HG02938 (cell line): ENCODE results near the gene RASGEF1C.

ENCODE experiments used
- ATAC-seq: cut with Tn5 transposase; IDR thresholded peaks from one replicate; pipeline ENCODE4 v1.9.1; 2021; ENCODE audit warnings: mild to moderate bottlenecking, moderate library complexity; ENCODE audit not compliant: unreplicated experiment

The RASGEF1C gene

DNA sequence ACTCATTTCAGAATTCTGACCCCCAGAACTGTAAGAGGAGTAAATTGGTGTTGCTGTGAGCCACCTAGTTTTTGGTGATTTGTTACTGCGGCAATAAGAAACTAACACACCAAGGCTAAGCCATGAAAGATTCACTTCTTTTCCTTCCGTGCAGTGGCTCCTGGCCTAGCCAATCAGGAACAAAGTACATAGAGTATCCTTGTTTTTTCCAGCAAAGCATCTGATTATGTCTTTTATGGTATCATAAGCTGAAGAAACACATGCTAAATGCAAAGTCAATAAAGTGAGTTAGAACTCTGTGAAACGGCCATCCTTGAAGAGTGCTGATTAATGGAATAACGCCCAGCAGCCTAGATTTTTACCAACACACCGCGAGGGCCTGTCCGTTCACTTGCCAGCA, 148.8 kb downstream of the RASGEF1C start:
- ATAC-seq, result no peak

DNA sequence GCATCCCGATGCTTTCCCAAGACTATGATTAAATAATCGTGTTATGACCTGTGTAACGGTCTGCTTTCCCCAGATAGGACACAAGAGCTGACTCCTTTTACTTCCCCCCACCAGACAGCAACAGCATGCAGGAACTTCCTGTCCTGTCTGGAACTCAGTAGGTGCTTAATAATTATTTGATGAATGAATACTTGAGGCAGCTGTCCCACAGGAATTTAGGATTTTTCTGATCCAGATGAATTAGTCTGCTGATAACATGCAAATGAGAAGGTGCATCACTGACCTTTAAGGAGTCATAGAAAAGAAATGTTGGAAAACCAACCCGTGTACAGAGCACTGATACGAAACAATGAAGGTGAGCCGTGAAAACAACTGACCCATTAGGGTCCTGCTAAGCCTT, 149.7 kb downstream of the RASGEF1C start:
- ATAC-seq, result no peak

DNA sequence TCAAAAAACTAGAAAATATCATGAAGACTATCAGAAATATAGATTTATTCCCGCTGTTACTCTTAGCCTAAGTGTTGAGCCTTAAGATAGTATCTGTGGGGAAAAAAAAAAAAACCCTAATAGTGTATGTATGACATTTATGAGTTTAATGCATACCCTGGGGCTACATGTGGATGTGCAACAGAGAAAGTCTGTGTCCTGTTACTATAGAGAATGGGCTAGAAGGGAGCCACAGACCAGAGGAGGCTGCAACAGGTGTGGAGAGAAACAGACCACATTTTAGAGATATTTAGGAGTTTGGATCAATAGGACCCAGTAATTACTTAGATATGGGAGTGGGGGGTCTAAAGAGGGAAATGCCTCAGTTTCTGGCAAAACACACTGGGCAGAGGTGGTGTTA, 152.9 kb downstream of the RASGEF1C start:
- ATAC-seq, result no peak

DNA sequence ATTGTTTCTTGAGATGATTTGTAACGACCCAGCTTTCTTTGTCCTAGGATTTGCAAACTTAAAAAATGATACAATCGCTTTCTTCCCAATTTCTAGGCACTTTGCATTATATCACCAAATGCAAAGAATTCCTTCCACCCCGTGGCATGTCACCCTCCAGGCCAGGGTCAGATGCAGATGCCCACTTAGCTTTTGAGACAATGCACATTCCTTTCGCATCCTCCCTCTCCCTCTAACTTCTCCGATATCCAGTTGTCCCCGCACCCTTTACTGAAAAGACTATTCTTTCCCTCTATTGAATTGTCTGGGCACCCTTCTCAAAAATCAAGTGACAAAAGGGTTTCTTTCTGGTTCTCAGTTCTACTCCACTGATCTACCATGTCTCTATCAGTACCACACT, 154.8 kb downstream of the RASGEF1C start:
- no peak for ATAC-seq

DNA sequence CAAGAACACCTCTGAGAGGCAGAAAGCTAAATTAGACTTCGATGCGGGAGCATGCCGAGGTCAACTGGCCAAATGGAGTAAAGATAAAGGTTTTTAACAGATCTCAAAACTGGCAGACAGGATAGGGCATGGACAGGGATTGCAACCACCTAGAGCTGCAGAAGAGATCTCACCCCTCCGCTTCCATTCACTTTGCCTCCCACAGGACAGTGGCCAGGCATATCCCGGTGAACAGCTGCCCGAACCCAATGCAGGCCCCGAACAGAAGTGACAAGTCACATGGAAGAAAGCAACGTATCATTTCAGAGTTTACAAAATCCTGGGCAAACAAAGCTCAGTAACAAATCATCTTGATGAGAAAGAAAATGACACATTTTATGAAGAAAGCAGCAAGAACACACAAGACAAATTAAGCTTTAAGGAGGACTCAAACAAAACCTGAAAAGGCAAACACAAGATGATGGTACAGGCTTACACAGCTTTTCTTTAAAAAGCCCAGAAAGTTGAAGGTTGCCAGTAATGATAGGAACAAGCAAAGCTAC, 155.9 kb downstream of the RASGEF1C start:
- no peak for ATAC-seq

DNA sequence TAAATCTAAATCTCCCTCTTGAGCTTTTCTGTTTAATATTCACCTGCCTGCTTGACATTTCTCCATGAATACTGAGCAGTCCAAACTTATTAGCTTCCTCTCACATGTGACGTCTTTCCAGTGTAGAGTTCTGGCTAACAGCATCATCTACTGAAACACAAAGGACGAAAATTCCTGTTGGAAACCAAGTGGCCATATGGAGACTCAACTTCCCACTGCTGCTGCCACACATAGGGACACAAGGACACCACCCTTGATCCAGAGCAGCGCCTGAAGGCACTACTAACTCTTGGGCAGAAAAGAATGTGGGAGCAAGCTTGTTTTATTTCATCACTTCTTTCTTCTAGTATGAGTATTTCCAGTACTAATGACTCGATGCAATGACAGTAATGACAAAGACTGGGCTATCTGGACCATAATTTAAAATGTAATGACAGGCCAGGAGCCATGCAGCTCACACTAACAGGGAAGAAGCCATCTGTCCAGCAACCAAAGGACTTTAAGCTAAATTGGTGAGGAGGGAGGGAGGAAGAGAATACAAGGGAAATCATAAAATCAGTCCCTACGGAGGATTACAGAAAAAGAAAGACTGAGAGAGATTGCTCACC, 156.7 kb downstream of the RASGEF1C start:
- no peak for ATAC-seq
